IPS-NIHi11 (cell line): ENCODE results near the gene EIF2B4.

ENCODE experiments used
- DNase-seq: peaks from one replicate; pipeline ENCODE4 v3.0.0; 2012; ENCODE audit warnings: mixed read lengths, low spot score

The EIF2B4 gene

DNA sequence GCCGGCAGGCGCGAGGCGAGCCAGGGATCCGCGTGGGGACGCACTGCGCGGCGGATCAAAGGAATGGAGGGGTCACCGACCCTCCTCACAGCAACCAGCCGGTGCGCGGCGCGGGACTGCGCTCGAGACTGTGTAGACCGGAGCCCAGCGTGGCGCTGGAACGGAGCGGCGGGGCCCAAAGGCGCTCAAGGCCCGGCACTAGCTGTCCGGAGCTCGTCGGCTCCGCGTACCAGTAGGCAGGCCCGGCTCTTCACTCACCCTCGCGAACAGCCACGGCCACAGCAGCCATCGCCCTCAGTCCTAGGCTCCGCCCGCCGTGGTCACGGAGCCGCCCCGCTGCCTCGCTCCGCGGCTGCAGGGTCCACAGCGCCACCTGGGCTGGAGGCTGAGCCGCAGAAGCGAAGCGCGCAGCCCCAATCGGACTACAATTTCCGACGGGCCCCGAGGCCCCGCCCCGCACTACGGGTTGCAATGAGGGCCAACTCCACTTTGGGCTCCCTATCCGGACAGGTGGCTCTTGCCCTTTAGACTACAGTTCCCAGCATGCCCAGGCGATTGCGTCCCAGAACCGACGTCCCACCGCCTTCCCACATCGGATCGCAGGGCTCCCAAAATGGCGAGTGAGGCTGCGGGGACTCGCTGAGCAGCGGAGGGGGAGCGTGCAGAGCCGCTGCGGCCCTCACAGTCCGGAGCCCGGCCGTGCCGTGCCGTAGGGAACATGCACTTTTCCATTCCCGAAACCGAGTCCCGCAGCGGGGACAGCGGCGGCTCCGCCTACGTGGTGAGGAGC is at the start of gene EIF2B4, which contains the start of gene SNX17:
Gene EIF2B4 (minus strand): TSS at position 313 of the 790 bp plus-strand sequence. CDS start 24 bp downstream, at position 289.
Gene SNX17 (plus strand): TSS at position 591 of the 790 bp plus-strand sequence. CDS start 128 bp downstream, at position 719.
- DNase-seq: peak; percentile 94

DNA sequence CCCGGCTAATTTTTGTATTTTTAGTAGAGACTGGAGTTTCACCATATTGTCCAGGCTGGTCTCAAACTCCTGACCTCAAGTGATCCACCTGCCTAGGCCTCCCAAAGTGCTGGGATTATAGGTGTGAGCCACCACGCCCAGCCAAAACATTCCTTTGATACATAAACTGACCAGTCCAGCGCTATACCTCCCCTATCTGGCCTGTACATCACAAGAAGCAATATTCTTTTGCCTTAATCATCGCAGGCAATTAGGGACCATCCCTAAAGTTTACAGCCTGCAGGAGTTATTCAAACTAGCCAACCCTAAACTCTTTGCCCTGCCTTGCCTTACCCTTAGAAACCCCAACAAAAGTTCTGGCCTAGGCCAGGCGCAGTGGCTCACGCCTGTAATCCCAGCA is 46.0 kb upstream of the EIF2B4 start:
- DNase-seq: no peak

DNA sequence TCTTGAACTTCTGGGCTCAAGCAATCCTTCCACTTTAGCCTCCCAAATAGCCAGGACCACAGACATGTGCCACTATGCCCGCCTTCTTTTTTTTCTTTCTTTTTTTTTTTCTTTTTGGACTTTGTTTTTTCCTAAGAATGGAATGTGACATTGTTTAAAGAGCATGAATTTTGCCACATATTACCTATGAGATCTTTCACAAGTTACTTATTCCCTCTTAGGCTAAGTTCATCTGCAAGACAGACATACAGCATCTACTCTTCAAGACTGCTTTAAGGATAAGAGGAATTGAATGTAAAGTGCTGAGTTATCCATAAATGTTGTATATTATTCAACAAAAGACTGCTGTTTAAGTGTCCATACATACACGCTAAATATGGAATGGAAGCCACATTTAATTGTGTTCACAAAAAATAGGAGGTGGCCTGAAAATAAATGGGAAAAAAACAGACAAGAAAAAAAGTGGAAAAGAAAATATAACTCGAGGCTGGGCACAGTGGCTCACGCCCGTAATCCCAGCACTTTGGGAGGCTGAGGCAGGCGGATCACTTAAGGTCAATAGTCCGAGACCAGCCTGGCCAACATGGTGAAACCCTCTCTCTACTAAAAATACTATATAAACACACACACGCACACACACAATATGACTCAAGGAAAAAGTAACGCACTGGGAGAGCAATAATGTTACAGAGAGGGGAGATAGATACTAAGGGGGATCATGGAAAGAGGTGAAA is 42.4 kb upstream of the EIF2B4 start:
- DNase-seq: no peak

DNA sequence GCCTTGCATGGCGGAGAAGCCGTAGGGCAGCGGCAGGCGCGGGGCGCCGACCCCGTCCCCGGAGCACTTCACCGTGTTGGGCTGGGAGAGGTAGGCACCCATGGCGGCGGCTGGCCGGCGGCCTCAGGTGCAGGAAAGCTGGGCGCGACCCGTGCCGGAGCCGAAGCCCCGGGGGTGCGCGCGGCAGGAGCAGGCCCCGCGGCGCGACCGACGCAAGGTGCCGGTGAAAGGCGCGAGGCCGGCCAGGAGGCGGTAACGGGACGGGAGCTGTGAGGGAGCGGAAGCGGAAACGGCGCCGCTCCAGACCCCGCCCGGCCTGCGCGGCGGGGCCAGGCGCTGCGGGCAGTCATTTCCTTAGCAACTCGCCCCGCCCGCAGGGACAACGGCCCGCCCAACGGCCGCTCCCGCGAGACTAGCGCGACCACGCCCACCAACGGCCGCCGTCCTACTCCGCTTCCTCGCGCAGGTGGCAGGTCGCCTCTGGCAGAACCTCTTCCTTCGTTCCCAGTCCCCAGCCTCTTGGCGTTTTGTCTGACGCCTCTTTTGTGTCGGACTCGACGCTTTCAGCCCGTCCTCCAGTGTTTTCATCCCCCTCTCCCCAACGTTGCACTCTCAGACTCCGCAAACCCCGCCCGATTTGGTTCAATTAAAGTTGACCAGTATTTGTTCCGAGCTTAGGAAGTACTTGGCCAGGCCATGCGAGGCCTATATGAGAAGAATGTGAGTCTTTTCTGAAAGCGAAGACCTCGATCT is 39.4 kb upstream of the EIF2B4 start, which contains the start of gene PPM1G:
Gene PPM1G (minus strand): TSS at position 271 of the 753 bp plus-strand sequence. CDS start 169 bp downstream, at position 102.
- DNase-seq: peak; percentile 96

DNA sequence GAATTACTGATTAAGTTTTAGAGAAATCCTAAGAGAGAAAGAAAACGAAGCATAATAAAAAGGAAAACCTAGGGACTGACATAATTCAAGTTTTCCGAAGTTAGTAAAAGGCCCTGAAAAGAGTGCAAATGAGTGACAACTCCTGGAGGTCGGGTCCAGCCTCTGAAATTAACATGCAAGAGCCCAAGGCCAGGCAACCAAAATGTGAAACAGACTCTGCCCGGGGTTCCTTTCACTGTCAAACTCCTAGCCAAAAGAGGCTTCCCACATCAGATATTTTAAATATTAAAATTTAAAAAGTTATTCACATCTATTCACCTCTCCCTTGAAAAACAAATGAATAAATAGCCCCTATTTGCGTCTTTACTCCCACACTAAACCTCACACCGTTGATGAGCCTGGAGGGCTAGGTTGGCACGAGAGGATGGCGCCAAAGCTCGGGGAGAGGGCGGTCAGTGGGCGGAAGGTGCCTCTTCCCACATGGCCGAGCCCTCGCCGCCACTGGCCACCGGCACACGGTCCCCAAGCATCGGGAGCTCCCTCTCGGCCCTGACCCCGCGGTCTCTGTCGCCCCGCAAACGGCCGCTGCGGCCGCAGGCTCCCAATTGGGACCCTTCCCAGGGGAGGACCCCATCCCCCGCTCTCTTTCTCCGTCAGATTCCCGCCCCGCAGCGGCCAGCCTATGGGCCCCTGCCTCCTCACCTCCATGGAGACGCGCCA is 38.6 kb upstream of the EIF2B4 start:
- peak; percentile 30 for DNase-seq

DNA sequence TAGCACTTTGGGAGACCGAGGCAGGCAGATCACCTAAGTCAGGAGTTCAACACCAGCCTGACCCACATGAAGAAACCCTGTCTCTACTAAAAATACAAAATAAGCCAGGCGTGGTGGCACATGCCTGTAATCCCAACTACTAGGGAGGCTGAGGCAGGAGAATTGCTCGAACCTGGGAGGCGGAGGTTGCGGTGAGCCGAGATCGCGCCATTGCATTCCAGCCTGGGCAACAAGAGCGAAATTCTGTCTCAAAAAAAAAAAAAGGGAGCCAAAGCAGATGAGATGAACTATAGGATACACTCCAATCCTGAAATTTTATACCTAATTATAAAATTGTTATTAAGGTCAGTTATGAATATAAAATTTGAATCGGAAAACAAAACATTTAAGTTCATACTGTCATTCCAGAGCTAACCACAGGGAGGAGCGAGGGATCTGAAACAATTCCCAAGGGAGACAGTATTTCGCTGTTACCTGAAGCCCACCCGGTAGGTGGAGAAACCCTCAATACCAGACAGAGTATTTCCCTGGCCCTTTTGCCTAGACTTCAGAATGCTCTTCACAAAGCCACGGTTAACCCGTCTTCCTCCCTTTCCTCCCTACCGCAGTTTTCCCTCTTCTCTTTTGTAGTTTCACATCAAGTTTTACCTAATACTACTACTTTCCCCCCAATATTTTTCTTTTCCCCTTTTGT is 37.8 kb upstream of the EIF2B4 start:
- peak; percentile 70 for DNase-seq

DNA sequence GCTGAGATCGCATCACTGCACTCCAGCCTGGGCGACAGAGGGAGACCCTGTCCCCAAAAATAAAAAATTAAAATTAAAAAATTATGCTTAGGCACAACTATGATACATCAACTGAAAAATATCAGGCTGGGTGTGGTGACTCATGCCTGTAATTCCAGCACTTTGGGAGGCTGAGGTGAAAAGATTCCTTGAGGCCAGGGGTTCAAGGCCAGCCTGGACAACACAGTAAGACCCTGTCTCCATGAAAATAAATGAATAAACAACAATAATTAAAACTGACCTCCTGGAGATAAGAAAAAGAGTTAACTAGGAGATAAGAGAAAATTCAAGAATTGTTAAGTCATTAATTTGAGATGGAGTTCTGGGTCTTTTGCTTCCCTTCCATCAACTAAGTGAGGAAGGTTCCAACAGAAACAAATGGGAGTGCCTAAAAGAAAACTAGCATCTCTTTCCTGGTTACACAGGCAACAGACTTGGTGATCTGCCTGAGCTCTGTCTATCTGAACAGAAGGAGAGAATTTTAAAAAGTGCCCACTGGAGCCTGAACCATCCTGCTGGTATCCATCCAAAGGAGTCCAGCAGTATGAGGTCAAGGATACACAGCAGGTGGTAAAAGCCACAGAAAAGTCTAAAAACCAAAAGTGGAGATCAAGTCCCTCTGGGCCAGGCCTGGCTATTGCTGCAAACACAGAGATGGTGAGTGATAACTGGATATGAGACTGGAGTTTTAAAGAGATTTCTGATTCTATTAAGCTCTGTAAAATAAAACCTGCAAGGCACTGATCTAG is 30.4 kb upstream of the EIF2B4 start:
- DNase-seq: no peak

DNA sequence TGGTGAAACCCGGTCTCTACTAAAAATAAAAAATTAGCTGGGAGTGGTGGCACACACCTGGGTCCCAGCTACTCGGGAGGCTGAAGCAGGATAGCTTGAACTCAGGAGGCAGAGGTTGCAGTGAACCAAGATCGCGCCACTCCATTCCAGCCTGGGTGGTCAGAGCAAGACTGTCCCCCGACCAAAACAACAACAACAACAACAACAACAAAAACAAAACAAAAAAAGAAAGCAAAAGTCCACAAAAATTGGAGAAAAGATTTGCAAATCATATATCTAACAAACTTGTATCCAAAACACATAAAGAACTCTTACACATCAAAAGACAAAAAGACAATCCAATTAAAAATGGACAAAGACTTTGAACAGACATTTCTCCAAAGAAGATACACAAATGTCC is 28.8 kb upstream of the EIF2B4 start:
- no peak for DNase-seq

DNA sequence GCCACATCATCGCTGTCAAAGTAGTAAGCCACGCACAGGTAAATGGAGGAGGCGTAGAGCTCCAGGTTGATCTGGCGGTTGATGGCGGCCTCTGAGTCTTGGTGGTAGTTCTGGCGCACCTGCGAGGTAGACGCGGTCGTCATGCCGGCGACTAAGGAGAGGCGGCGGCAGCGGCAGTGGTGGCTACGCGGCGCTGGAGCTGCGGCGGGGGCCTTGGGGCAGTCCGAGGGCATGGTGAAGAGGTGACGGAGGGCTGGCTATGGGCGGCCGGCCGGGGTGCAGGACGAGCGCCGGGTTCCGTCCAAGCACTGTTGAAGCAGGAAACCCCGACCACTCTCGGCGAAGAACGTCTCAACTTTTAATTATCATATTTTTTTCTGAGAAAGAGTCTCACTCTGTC is 23.1 kb upstream of the EIF2B4 start:
- no peak for DNase-seq

DNA sequence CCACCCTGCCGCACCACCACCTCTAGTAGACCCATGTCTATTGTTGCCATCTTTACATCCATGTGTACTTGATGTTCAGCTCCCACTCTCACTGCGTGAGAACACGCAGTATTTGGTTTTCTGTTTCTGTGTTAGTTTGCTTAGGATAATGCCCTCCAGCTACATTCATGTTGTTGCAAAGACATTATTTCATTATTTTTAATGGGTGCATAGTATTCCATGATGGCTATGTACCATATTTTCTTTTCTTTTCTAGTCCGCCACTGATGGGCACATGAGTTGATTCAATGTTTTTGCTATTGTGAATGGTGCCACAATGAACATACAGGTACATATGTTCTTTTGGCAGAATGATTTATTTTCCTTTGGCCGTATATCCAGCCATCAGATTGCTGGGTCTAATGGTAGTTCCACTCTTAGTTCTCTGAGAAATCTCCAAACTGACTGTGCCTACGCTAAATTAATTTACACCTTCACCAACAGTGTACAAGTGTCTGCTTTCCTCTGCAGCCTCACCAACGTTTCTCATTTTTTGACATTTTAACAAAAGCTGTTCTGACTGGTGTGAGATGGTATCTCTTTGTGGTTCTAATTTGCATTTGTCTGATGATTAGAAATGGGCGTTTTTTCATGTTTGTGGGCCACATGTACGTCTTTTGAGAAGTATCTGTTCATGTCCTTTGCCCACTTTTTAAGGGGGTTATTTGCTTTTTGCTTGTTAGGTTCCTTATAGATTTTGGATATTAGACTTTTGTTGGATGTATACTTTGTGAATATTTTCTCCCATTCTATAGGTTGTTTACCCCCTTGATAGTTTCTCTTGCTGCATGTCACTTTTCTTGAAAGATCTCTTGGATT is 20.9 kb upstream of the EIF2B4 start:
- DNase-seq: no peak

DNA sequence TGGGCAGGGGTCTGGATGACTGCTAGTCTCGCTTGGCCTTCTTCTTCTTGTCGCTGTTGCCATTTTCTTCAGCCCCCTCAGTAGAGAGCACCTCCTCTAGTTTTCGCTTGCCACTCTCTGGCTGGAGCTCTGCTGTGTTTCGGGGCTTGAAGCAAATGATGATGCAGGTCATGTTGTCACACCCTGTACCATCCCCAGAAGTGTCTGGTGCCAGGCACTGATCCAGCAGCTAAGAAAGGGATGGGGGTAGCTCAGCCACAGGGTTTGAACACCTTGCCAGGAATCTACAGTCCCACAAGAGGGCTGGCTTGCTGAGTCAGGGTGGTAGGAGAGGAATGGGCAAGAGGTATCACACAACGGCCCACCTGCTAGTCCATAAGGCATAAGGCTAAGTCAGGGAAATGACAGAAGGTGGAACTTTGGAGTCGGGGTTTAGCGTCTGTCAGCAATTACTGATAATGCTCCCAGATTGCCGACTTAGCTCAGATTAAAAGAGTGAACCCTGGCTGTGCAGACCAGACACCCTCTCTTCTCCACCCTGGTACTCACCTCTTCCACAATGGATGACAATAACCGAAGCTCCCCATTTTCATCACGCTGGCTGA is 11.5 kb upstream of the EIF2B4 start:
- DNase-seq: no peak

DNA sequence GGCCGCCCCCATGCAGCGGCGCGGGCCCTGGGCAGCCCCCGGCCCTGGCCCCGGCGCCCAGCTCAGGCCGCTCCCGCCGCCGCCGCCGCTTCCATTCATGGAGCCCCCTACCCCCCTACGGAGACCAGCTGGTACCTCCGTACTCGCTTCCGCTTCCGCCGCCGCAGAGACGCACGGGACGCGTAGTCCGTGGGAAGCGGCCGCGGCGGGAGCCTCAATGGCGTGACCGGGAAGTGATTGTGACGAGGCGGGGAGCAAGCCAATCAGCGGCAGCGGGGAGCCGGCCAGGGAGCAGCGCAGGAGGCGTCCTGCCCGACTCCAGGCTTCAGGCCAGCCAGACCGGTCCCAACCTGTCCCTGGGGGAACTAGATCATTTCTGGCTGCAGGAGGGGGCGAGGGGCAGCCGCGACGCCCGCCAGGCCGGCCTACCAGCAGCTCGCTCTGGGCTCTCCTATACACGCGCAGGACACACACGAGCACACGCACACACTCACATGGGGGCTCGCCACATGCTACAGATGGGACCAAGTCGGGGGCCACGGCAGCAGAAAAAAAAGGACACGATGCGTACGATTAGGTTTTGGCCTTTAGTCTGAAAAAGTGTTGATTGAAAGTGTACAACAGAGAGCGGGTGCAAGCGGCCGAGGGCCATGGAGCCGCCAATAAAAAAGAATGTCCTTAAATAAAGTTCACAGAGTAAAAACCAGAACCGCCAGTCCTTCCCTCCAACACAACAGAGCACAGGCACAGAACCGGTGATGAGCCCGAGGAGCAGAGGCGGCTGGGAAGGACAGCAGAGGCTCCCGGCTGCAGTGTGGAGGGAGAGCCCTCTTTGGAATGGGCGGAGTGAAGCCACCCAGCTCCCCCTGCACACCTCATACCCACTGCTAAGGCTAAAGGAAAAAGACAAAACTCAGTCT is 10.7 kb upstream of the EIF2B4 start, which contains the start of gene ZNF513:
Gene ZNF513 (minus strand): TSS at position 109 of the 920 bp plus-strand sequence. CDS start 208 bp downstream, outside the sequence.
- peak; percentile 98 for DNase-seq

DNA sequence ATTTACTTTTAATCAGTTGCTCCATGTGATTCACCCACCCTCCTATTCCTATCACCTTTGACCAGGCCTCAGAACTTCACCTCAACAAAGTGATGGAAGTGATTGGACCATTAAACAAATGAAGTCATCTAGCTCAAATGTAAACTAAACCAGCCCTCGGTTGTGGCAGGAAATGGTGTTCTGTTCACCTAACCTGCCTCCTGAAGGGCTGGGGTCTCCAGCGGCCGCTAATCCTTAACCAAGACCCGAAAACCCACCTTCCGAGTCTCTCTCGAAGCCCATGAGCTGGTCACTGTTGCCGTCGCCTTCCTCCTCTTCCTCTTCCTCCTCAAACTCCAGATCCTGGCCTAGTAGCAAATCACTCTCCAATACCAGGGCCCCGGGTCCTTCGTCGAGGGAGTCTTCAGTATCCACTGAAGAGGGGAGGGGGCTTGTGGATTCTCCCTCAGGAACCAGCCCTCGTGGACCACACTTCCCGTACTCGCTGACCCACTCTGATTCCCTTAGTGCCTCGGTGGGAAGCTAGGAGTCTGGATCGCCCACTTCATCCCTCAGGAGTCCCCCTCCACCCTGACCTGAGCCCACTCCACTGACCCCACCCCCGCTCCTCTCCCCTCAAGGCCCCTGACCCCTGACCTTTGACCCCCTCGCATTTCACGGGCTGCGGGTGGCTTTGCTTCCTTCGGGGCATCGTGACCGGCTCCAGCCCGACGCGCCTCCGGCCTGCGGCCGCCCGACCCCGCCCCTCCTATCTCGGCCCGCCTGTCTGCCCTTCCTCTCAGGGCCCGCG is 9.9 kb upstream of the EIF2B4 start:
- DNase-seq: no peak

DNA sequence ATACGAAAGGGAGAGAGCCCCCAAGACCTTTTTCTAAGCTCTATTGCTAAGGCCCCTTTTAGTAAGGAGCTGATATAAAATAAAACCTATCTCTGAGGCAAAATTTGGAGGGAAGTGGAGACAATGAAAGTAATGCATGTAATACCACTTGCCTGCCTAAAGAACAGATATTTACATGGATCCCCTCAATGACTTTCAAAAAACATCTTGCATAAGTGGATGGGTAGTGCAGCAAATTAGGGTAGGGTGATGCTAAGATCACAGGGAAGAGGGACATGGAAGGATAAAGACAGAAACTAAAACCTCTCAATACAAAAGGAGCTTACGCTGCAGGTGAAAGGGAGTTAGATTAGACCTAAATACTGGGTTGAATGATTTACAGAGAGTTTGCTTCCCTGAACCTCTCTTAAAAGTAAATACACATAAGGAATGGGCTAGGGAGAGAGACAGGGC is 9.3 kb upstream of the EIF2B4 start:
- DNase-seq: no peak

DNA sequence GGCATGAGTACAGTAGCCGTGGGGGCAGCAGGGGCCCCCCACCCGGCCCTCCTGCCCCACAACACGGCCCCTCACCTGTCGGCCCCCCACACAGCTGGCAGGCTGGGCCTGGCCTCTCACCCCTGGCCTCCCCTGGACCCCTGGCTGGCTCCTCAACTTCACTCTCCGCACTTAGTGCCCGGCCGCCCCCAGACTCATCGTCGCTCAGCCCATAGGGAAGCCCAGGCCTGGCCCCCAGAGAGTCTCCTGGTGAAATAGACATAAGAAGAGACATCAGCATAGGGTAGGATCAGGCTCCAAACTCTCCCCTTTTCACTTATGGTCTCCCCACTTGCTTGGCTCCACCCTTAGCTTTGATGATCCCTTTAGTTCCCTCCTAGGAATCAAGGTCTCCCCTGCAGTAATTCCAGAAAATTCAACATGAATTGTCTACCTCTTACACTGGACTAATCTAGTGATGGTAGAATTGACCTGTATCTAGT is 8.7 kb upstream of the EIF2B4 start:
- no peak for DNase-seq

DNA sequence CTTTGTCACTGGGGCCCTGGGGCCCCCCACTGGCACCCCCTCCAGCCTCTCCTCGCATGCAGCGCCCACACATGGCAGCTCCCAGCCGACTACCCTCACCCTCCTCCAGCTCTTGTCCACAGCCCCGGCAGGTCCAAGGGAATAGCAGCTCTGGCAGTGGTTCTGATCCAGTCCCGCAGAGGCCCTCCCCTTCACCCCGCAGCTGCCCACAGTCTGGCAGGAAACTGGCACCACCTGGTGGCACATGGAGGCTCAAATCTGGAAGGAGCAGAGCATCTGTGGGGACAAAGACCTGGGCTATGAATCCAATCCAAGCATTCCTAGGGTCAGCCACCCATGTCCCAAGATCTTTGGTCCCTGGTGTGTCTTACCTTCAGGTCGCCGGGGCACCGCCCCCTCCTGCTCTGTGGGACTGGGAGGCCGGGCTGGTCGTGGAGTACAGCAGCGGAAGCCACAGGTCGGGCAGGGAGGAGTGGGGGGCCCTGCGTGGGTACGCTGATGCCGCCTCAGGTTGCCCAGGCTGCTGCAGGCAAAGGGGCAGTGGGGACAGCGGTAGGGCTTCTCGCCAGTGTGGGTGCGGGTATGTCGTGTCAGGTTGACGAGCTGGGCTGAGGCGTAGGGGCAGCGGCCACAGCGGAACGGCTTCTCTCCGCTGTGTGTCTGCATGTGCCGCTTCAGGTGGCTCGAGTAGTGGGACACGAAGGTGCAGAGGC is 8.1 kb upstream of the EIF2B4 start:
- no peak for DNase-seq
